Activated CD4-positive, alpha-beta T cell treated with anti-CD3 and anti-CD28 coated beads, Interleukin-2, amount 50 U/mL, for 16 hours (primary cell): ENCODE data around the gene CD52.

Experiments
- DNase-seq: peaks from one replicate; pipeline ENCODE4 v3.0.0-alpha.2; 2020

The CD52 gene

DNA sequence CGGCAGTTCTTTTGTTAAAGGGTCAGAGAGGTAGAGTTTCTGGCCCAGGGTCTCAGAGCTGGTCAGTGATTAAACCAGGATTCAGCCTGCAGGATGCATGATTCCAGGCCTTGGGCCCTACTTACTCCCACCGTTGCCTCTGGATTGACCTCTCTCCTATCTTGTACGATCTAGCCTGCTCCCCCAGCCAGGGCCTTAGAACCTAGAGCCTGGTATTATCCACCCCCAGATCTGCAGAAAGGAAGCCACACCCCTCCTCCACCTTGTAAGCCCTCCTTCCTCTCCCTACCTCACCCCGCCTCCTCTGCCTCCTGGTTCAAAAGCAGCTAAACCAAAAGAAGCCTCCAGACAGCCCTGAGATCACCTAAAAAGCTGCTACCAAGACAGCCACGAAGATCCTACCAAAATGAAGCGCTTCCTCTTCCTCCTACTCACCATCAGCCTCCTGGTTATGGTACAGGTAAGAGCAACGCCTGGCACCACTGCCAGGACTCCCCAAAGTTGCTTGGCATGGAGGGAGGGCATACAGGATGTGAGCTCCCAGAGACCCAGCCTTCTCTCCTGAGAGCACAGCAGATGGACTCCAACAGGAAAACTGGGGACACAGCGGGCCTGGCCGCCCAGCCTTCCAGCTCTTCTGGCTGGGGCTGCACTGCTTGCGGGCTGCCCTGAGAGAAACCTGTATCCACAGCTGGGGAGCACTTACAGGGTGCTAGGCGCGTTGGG is at the start of gene CD52:
Gene CD52 (plus strand): TSS at position 347 of the 726 bp plus-strand sequence. CDS start 60 bp downstream, at position 407.
- peak; percentile 87 for DNase-seq

GRCh38 chr1:26268290-26269197 is 49.2 kb upstream of the CD52 start:
- no peak for DNase-seq

GRCh38 chr1:26269198-26269550 is 48.6 kb upstream of the CD52 start:
- DNase-seq, result no peak

DNA sequence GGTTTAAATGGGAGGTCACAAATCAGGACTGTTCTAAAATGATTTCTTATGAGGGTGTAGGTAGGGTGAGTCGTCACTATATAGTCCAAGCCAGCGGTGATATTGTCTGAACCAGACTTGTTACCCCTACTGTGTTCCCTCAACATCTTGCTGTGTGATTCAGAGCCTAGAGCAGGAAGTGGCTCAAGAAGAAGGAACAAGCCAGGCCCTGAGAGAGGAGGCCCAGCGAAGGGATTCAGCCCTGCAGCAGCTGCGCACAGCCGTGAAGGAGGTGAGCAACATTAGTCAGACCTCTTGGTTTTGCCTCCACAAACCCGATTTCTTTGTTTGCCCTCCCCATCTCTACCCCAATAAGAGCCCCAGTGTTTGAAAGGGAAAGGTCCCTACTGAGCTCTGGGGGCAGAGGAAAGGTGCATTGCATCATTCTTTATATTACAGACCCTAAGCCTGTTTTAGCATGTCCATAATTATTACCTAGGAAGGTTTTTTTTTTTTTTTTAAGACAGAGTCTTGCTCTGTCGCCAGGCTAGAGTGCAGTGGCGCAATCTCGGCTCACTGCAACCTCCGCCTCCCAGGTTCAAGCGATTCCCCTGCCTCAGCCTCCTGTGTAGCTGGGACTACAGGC is 42.8 kb upstream of the CD52 start:
- peak; percentile 35 for DNase-seq

DNA sequence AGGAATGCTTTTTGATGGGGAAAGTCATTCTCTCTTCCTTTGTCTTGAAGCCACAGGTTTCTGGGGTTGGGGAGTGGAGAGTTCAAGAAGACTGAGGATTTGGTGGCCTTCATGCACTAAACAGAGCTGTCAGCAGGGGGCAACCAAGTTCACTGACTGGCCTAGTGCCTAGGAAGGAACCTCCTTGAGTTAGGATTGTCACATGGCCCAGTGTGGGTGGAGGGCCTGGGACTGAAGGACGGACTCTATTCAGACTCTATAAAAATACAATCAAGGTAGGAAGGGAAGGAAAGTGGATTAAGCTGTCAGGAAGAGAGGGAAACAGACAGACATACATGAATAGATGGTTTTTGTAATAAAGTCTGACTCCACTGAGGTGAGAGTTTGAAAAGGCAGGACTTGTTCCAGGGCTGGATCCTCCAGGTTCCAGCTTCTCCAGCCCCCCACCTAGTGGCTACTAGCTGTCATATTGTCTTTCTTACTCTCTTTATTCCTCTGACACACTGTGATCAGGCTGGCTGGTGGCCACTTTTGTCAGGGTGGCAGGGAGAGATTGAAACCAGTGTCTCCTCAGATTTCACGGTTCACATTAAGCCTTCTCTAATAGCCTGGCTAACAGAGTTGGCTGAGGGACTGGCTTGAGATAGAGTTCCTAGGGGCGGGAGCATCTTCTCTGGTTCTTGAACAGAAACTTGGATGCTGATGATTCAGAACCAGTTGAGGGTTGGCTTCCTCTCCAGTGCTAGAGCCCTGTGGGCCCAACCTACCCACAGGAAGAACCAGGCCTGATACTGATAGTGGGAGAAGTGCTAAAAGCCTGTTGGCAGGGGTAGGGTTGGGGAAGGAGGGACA is 42.0 kb upstream of the CD52 start:
- DNase-seq, result peak; percentile 93

GRCh38 chr1:26276432-26276838 is 41.3 kb upstream of the CD52 start:
- no peak for DNase-seq

DNA sequence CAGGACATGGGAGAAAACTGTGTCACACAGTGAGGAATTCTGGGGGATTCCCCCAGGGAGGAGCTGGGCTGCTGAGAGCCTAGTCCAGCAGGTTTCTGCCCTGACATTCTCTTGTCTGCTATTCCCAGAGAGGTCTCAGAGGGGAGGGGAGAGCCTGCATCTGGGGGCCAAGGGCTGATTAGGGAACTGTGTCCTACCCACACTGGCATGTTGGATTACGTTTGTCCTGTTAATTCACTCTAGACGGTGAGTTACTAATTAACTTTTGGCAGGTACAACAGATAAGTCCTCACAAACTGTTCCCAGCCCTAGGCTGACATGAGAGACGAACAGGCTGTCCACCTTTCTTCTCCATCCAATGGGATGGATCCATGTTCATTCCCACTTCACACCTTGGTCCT is 40.5 kb upstream of the CD52 start:
- no peak for DNase-seq

DNA sequence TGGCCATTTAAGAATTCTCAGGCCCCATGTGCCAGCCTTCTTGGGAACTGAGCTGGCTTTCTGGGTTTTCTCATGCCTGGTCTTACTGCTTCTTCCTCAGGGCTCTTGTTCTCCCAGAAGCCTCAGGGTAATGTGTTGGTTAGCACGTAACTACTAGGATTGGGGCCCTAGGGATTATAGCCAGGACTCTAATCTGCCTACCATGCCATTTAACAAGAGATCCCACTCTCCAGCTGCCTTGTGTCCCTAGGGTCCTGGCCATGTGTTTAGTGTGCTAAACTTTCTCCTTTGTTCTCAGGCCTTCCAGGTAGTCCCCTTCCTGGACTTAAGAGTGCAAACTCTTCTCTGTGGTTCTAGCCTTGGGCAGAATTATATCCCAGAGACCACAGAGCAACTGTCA is 40.0 kb upstream of the CD52 start:
- DNase-seq, result no peak

DNA sequence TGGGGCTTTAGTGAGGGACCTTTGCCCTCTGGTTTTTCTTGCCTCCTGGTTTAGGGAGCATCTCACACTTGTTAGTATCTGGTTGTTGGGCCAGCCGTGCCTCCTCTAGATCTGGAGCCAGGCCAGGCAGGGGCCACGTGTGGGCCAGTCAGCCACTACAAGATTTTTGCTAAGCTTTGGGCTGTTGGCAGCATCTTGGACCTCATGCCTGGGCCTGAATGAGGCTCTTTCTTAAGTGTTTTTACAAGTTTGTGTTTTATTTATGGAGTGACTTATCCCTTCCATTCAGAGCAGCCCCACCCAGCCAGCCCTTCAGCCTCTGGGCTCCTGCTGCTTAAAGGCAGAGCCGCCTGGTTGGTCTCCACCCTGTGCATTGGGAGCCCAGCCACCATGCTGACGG is 39.5 kb upstream of the CD52 start:
- DNase-seq, result peak; percentile 3

GRCh38 chr1:26278724-26279455 is 38.9 kb upstream of the CD52 start:
- peak; percentile 80 for DNase-seq

GRCh38 chr1:26279456-26280332 is 38.1 kb upstream of the CD52 start, which contains the start of gene SH3BGRL3:
TSS of gene SH3BGRL3 (plus strand) at chr1:26280086. CDS start at chr1:26280156, 70 bp downstream.
- peak; percentile 89 for DNase-seq

- peak; percentile 41 for DNase-seq
Measured at GRCh38 chr1:26280333-26281042, 37.3 kb upstream of the CD52 start.

GRCh38 chr1:26281091-26281958 is 36.4 kb upstream of the CD52 start:
- peak; percentile 27 for DNase-seq

GRCh38 chr1:26281971-26282370 is 35.8 kb upstream of the CD52 start:
- no peak for DNase-seq

DNA sequence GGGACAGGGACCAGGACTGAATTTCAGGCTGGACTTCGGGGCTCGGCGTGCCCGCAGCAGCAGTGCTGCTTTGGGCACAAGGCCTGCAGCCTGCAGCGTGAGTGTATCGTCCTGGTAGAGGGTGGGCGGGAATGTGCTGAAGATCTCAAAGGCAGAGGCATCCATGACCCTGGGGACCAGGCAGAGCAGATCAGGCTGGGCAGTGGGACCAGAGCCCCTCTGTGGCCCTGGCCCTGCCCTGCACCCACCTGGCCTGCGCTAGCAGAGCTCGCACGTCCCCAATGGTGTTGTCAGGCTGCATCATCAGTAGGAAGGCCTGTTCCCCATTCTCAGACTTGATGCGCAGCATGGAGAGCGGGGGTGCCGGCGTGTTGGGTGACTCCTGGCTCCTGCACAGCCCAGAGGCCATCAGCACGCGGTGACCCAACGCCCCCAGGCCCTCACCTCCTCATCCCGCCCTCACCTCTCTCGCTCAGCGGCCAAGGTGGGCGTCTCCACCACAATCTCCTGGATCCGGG is 35.3 kb upstream of the CD52 start:
- DNase-seq, result no peak

DNA sequence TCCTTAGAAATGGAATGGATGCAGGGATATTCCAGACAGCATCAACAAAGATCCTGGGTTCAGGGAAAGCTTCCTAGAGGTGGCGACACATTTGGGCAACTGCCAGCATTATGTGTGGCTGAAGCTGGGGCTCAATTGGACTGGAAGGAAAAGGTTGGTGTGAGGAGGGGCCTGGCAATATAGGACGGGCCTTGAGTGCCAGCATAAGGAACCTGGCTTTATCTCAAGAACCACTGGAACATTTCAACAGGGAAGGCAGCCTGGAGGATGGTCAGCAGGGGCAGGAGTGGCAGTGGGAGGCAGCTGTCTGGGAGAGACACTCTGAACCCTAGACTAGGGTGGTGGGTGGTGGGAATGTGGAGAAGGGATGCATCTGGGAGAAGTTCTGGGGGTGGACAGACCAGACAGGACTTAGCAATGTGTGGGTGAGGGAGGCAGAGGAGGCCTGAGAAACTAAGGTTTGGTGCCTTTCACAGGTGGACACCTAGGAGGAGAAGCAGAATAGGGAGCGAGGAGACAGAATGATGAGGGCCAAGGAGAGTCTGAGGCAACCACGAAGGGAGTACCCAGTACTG is 34.4 kb upstream of the CD52 start:
- no peak for DNase-seq

GRCh38 chr1:26283871-26284596 is 33.7 kb upstream of the CD52 start:
- no peak for DNase-seq
